Measurements from ENCODE around the gene NOL9.
A peak's percentile ranks its signal among the peaks of the same experiment; 100 is the strongest.
"Not testable (repeated sequence)": the region's sequence is repeated elsewhere in the genome, so short reads cannot be mapped to it uniquely, and the experiment has no call there.

The NOL9 gene

DNA sequence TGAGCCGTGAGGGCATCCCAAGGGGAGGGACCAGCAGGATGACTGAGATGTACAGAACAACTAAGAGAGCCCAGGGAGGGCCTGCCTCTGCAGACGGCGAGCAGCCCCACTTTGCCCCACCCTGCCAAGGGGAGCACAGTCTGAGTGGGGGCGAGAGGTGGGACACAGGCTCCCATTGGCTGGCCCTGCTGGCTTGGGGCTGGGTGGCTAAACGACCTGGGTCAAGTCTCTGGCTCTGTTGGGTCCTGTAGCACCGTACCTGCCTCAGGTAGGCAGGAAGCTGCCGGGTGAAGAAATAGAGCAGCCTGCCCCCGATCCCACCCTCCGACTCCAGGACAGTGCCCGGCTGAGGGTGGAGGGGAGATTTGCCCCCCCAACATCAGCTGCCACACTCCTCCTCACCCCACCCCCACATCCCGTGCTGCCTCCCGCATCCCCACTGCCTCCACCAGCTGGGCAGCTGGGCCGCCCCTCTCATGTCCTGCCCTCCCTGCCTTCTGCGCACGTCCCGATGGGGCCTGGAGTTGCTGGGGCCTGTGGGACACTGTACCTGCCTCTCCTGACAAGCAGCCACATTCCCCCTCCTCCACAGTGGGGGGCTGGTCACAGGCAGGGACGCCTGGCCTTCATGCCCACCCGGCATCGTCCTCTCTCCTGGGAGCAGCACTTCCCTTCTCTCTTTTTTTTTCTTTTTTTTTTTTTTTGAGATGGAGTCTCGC is 50.3 kb downstream of the NOL9 start:
- no peak for DNase-seq (ENCODE audit: low read depth)

DNA sequence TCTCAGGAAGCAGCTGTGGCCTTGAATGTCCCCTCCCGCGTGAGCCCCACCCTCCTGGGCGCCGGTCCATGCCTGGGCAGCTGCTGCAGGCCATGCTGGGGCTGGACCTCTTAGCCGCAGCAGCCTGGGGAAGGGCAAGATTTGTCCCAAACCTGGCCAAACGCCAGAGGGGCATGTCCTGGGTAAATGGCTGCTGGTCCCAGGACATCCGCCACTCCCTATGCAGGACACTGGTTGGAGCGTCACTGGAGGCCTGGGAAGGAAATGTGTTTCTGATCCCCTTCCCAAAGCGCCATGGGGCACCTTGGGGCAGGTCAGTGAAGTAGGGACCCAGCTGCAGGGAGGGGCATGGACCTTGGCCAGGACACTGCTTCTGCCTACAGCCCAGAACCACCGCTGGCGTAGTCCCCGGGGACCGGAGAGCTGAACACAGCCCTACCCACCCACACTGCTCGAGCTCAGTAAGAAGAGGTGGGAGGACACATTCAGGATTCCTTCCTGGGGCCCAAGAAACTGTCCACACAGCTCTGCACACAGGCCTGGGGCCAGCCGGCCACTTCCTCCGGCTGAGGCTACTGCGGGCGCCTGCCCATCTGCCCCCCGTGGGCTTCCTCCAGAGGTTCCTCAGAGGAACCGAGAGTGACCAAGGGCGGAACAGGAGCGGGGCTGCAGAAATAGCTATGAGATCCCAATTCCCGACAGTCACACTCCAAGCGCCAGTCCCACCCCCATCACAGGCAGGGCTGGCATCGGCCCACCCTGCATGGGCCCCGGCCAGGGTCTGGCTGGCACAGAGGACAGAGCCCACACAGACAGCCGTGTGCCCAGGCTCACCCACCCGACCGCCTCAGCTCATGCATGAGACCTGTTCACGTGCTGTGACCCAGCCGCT is 52.1 kb downstream of the NOL9 start:
- DNase-seq (ENCODE audit: low read depth): no peak

- no peak for DNase-seq (ENCODE audit: low read depth)
Observed at GRCh38 chr1:6501279-6501813, 53.0 kb downstream of the NOL9 start.

GRCh38 chr1:6500544-6501278 is 53.6 kb downstream of the NOL9 start:
- DNase-seq (ENCODE audit: low read depth): no peak

- no peak for DNase-seq (ENCODE audit: low read depth)
Observed at GRCh38 chr1:6499296-6499695, 55.0 kb downstream of the NOL9 start.

DNA sequence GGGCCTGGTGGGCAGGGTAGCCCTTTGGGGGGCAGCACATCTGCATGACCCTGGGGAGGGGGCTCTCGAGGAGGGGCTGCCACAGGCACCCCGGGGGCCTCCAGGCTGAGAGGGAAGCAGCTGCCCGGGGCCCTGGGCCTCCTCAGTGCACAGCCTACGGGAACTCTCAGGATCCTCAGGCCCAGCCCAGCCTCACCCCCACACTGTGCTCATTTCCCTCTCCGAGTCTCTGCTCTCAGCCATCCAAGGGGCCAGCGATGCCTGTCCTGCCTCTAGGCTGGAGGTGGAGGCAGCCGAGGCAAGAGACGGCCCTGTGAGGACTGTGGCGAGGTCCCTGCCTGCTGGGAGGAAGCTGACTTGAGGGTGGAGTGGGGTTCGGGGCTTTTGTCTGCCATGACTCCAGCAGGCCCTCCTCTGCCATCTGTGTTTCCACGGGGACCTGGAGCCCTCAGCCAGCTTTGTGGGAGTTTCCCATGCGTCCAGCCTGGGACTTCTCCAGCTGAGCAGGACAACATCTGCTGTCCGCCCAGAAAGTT is 55.7 kb downstream of the NOL9 start:
- DNase-seq (ENCODE audit: low read depth): no peak

- no peak for DNase-seq (ENCODE audit: low read depth)
Observed at GRCh38 chr1:6497867-6498575, 56.3 kb downstream of the NOL9 start.

DNA sequence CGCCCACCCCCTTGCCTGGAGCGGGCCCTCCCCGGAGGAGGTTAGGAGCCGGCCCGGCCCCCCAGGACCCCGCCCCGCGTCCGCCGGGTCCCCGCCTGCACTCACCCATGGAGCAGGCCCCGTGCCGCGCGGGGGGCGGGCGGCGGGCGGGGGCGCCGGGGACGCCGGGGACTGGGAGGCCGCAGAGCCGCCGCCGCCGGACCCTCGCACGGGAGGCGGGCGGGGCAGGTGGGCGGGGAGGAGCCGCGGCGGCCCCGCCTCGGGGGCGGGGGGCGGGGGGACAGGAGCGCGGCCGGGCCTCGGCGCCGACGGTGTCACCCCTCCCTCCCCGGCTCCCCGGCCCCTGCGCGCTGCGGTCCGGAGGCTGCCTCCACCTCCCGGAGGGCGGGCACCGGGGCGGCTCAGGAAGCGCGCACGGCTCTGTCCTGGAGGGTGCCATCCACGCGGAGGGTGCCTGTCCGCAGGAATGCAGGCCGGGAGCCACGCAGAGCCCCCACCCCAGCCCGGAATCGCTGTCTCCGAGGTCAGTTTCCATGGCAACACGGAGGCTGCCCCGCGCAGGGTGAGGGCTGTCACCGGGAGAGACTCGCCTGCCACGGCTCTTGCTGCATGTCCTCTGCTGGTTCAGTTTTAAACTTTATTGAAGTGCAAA is 57.0 kb downstream of the NOL9 start:
- no peak for DNase-seq (ENCODE audit: low read depth)

GRCh38 chr1:6496890-6497214 is 57.5 kb downstream of the NOL9 start:
- DNase-seq (ENCODE audit: low read depth): no peak

GRCh38 chr1:6496365-6496721 is 58.0 kb downstream of the NOL9 start:
- no peak for DNase-seq (ENCODE audit: low read depth)

DNA sequence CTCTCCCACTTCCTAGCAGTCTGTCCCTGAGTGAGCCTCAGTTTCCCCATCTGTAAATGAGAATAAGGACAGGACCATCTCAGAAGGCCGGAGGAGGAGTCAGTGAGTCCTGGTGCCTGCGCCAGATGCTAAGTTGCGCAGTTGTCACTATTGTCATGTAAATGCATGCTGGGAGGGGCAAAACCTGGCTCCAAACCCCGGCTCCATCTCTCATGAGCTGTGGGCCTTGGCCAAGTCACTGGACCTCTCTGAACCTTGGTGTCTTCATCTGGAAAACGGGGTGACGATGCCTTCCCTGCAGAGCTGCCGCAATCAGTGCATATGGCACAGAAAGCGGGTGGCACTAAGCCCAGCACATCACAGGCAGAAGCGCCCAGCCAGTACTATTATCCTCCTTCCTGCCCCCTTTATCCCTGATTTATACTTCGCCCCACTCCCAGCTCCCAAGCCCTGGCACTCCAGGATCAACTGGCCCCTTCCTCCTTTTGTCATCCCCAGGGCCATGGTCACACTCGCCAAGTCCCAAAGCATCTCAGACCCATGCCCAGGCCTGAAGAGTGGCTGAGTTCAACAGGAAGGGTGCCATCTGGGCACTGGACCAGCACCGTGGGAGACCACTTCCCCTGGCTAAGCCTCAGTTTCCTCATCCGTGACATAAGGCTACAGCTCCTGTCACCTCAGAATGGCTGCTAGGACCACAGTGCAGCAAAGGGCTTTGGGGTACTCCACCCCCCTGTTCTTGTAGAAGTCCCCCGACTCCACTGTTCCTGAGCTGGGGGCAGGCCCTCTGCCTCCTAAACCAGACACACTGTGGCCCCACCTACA is 58.6 kb downstream of the NOL9 start:
- DNase-seq (ENCODE audit: low read depth): no peak

GRCh38 chr1:6495041-6495441 is 59.3 kb downstream of the NOL9 start:
- DNase-seq (ENCODE audit: low read depth): no peak

DNA sequence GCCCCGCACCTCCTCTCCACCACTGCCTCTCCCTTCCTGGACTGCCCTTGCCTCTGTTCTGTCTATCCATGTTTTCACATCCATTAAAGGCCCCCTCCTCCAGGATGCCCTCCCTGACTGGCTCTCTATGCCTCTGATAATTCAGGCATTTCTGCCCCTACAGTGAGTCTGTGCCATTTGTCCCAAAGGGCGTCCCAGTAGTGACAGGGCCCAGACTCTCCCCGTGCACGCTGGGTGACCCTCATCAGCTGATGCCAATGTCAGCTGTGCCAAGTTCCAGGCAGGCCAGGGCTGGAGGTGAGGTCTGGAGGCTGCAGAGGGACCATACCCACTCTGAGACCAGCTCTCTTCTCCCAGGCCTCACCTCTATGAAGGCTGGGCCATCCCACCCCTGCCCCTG is 59.7 kb downstream of the NOL9 start:
- DNase-seq (ENCODE audit: low read depth): no peak

- DNase-seq (ENCODE audit: low read depth): not testable (repeated sequence)
Observed at GRCh38 chr1:6493834-6494223, 60.5 kb downstream of the NOL9 start.

- DNase-seq (ENCODE audit: low read depth): no peak
Observed at GRCh38 chr1:6491966-6492365, 62.3 kb downstream of the NOL9 start.

DNA sequence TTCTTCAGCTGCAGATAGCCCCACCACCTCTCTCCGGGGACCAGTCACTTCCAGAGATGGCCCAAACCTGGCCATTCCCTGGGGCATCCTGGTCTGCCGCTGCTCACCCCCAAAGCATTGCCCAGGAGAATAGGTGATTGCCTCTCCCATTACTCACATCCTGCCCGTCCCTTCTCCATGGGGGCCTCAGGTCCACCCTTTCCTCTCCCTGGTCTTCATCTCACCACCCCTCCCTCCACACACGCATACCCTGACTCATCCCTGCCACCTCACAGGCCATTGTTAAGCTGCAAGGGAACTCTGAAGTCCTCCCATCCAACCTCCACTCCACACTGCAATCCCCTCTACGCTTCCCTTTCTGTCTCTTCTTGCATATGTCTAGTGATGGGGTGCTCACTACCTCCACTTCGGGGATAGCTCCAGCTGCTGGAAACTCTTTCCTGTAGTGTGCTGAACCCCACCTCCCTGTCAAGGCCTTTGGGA is 62.8 kb downstream of the NOL9 start, which contains the start of gene PLEKHG5:
PLEKHG5 (minus strand) TSS at position 188 of the 483 bp plus-strand sequence. CDS start 14,096 bp downstream, outside the sequence.
- DNase-seq (ENCODE audit: low read depth): no peak

GRCh38 chr1:6491081-6491449 is 63.2 kb downstream of the NOL9 start:
- no peak for DNase-seq (ENCODE audit: low read depth)

- no peak for DNase-seq (ENCODE audit: low read depth)
Observed at GRCh38 chr1:6490181-6491080, 63.9 kb downstream of the NOL9 start.

GRCh38 chr1:6489799-6490180 is 64.5 kb downstream of the NOL9 start:
- DNase-seq (ENCODE audit: low read depth): peak; percentile 62

Measured in stimulated activated CD8-positive, alpha-beta memory T cell treated with anti-CD3 and anti-CD28 coated beads, Interleukin-12 subunit alpha, Interleukin-12 subunit beta, amount 100 ng/mL, for 1 hour (primary cell).